Activated CD4-positive, alpha-beta T cell treated with anti-CD3 and anti-CD28 coated beads, Interleukin-2, amount 10 ng/mL, durations not matched to agents 24 days and 14 days (primary cell): ENCODE results near the gene CCS. TPM values are rescaled to one million over a fixed set of nuclear protein-coding genes. Genes with fewer than 3 reads are reported as not detected.
"Not testable (repeated sequence)": the region's sequence is repeated elsewhere in the genome, so short reads cannot be mapped to it uniquely, and the experiment has no call there.

ENCODE experiments used
- DNase-seq: peaks from one replicate; pipeline ENCODE4 v3.0.0; 2022
- H3K27ac Mint-ChIP-seq: one replicate; pipeline ENCODE4 v1.8.0; 2022; ENCODE audit warnings: mild to moderate bottlenecking, mixed read lengths
- H3K27me3 Mint-ChIP-seq: one replicate; pipeline ENCODE4 v1.8.0; 2022; ENCODE audit warnings: mixed read lengths
- H3K36me3 Mint-ChIP-seq: one replicate; pipeline ENCODE4 v1.8.0; 2022; ENCODE audit warnings: low read depth, mild to moderate bottlenecking, mixed read lengths
- H3K4me1 Mint-ChIP-seq: one replicate; pipeline ENCODE4 v1.8.0; 2021; ENCODE audit warnings: mixed read lengths
- H3K4me3 Mint-ChIP-seq: one replicate; pipeline ENCODE4 v1.8.0; 2022; ENCODE audit warnings: mild to moderate bottlenecking, moderate library complexity, mixed read lengths
- H3K9me3 Mint-ChIP-seq: one replicate; pipeline ENCODE4 v1.8.0; 2021; ENCODE audit warnings: mixed read lengths
- intact Hi-C: fragments of 100-400 bp; cut with micrococcal nuclease; formaldehyde crosslinking; loops from one replicate; pipeline ENCODE4 v1.15.1; 2023
- total RNA-seq: library from RNA; stranded (reverse); gene quantifications from 2 replicates; pipeline ENCODE4 v1.2.3, GENCODE V29; 2022

Gene CCS
- total RNA-seq, 1 donor from 2014 or later, result 28.3 TPM

DNA sequence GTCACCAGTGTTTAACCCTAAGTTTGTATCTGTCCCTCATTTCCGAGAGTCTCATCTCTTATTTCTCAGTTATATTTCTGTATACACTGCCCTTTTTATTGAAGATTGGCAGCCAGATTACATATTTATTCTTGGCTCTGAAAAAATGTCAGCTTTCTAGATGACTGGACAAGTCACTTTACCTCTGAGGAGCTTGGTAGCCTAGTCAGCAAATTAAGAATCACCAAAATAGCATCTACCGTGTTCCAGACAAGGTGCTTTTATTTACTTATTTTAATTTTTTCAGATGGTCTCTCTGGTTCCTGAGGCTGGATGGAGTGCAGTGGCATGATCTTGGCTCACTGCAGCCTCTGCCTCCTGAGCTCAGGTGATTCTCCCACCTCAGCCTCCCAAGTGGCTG lies 40.0 kb downstream of the CCS start:
- intact Hi-C loops, result no loop called here
- Mint-ChIP-seq H3K27me3 (no peaks in the 10 kb centered on the region), H3K36me3 (peaks cover 57% of the 10 kb centered on the region), H3K27ac (no peak overlapping the region), H3K4me1 (peaks cover 33% of the 10 kb centered on the region), H3K9me3 (no peaks in the 10 kb centered on the region), H3K4me3 (no peak overlapping the region)
- no peak for DNase-seq

- DNase-seq, result no peak
- Mint-ChIP-seq H3K4me1 (peaks cover 42% of the 10 kb centered on the region), H3K4me3 (no peak overlapping the region), H3K9me3 (no peaks in the 10 kb centered on the region), H3K27ac (no peak overlapping the region), H3K27me3 (no peaks in the 10 kb centered on the region), H3K36me3 (peaks cover 67% of the 10 kb centered on the region)
- intact Hi-C loops, result no loop called here
Observed at GRCh38 chr11:66636411-66636810, 43.4 kb downstream of the CCS start.

DNA sequence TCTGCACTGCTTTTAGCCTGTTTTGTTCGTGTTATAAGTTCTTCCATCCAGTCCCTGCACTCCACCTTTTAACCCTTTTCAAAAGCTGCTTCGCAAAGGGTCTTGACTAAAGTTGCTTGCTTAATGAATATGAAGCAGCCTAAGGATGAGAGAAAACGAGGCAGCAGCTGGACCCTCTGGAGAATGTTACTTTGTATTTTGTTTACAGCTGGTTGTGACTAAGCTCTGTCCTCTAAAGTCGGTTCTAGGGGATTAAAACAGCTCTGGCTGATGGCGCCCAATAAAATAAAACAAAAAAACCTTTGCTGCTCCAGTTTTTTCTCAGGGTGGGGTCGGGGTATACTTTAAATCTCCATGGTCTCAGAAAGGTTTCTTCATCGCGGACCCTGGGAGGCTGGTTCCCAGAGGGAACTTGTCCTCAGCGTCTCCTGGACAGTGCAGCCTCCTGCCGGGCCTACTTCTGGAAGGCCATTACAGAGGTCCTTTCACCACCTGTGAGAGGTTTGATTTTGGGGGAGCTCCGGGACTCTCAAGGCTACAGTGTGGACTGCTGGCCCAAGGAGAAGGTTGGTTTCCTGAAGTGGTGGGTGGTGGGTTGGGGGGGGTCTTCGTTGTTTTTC lies 44.7 kb downstream of the CCS start:
- Mint-ChIP-seq H3K36me3 (peaks cover 68% of the 10 kb centered on the region), H3K4me1 (peaks cover 45% of the 10 kb centered on the region)
- DNase-seq, result no peak

GRCh38 chr11:66638177-66639065 lies 45.4 kb downstream of the CCS start, which contains the start of gene RBM4:
Gene RBM4, plus strand, starts transcription at chr11:66638703. Its CDS starts 1,009 bp downstream, at chr11:66639712.
- peak within 1 kb of the TSS; percentile 91 for H3K4me3 Mint-ChIP-seq
- peak within 1 kb of the TSS; percentile 98 for H3K27ac Mint-ChIP-seq
- peaks cover 53% of the 10 kb centered on the region for H3K4me1 Mint-ChIP-seq
- H3K27me3 Mint-ChIP-seq, result no peaks in the 10 kb centered on the region
- H3K36me3 Mint-ChIP-seq, result peaks cover 70% of the 10 kb centered on the region
- intact Hi-C loops, result loop anchor here (1.0 kb wide), 3 partner anchors 22 to 45 kb away; partner anchors contain the start of genes CCDC87, CCS, RBM14 and RBM4B
- DNase-seq, result peak; percentile 99
- no peaks in the 10 kb centered on the region for H3K9me3 Mint-ChIP-seq

More for the DNA sequence above, 44.7 kb downstream of the CCS start:
- H3K27ac Mint-ChIP-seq, result peak overlapping the region; percentile 98
- H3K27me3 Mint-ChIP-seq, result no peaks in the 10 kb centered on the region
- H3K4me3 Mint-ChIP-seq, result peak overlapping the region; percentile 91
- intact Hi-C loops, result loop anchor here (1.0 kb wide), 3 partner anchors 21 to 44 kb away; partner anchors contain the start of genes CCDC87, CCS, RBM14 and RBM4B
- no peaks in the 10 kb centered on the region for H3K9me3 Mint-ChIP-seq

DNA sequence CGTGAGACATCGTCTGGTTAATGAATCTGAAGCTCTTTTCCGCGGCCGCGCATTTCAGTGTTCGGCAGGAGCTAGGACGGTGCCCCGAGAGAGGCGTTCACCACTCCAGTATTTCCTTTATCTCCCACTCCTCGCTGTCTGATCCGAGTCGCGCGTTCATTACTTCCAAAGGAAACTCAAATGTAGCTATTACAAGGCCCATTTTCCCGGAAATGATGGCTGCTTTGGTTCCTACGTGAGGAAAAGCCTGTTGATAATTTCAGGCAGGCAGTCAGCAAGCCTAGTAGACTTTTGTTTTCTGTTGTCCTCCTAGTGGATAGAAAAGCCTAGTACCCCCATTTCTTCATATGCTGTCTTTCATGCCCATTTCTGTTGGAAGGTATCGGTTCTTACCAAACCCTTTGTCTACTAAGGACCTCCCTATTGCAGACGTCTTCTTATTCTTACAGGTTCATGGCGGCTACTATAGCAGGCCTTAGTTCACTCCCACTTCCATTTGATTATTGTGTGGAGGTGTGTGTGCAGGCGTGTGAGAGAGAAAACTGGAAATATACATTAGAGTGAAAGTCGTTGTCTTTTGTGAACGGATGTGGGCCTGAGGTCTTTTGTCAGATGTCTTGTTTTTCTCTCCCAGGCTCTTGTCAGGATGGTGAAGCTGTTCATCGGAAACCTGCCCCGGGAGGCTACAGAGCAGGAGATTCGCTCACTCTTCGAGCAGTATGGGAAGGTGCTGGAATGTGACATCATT lies 46.3 kb downstream of the CCS start:
- peak overlapping the region; percentile 98 for H3K27ac Mint-ChIP-seq
- DNase-seq, result peak; percentile 81
- intact Hi-C loops, result no loop called here
- no peaks in the 10 kb centered on the region for H3K9me3 Mint-ChIP-seq
- peaks cover 59% of the 10 kb centered on the region for H3K4me1 Mint-ChIP-seq
- peak overlapping the region; percentile 91 for H3K4me3 Mint-ChIP-seq
- H3K36me3 Mint-ChIP-seq, result peaks cover 75% of the 10 kb centered on the region
- H3K27me3 Mint-ChIP-seq, result no peaks in the 10 kb centered on the region

DNA sequence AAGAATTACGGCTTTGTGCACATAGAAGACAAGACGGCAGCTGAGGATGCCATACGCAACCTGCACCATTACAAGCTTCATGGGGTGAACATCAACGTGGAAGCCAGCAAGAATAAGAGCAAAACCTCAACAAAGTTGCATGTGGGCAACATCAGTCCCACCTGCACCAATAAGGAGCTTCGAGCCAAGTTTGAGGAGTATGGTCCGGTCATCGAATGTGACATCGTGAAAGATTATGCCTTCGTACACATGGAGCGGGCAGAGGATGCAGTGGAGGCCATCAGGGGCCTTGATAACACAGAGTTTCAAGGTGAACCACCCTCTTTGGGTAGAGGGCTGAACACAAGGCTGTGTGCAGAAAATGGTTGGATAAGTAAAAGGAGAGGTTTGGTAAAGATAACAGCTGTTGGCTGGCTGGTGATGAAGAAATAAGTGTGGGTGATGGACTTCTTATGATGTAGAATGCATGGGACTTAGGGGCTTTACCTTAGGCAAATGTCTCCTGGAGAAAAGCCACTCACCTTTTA lies 46.9 kb downstream of the CCS start:
- Mint-ChIP-seq H3K27ac (peak overlapping the region; percentile 98), H3K4me1 (peaks cover 61% of the 10 kb centered on the region), H3K36me3 (peaks cover 76% of the 10 kb centered on the region), H3K4me3 (peak overlapping the region; percentile 91)
- H3K27me3 Mint-ChIP-seq, DNase-seq, H3K9me3 Mint-ChIP-seq, intact Hi-C loops: not testable (repeated sequence)

DNA sequence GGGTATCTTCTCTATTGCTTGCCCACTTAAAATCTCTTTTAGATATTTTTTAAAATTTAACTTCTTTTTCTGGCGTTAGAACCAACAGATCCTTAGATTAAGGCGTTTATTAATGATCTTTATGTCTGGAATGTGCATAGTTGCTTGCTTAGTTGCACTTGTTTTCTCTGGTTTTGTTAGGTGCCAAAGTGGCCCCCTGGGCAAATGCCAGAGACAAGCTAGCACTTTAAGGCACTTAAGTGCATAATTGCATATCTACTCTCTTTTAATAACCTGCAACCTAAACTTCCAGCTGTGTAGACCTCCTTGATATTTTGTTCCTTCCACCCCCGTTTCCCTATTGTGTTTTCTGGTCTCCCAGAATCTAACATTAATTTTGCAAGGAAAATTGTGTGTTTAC lies 48.8 kb downstream of the CCS start:
- Mint-ChIP-seq H3K27ac (no peak overlapping the region), H3K4me1 (peaks cover 75% of the 10 kb centered on the region), H3K27me3 (no peaks in the 10 kb centered on the region), H3K9me3 (no peaks in the 10 kb centered on the region), H3K4me3 (peak overlapping the region; percentile 91), H3K36me3 (peaks cover 89% of the 10 kb centered on the region)
- DNase-seq, result no peak
- intact Hi-C loops, result no loop called here

- intact Hi-C loops, result no loop called here
- Mint-ChIP-seq H3K27ac (no peak overlapping the region), H3K4me3 (peak overlapping the region; percentile 91), H3K9me3 (no peaks in the 10 kb centered on the region), H3K27me3 (no peaks in the 10 kb centered on the region), H3K36me3 (peaks cover 88% of the 10 kb centered on the region), H3K4me1 (peaks cover 73% of the 10 kb centered on the region)
- DNase-seq, result no peak
Observed at GRCh38 chr11:66643745-66644437, 50.9 kb downstream of the CCS start.

DNA sequence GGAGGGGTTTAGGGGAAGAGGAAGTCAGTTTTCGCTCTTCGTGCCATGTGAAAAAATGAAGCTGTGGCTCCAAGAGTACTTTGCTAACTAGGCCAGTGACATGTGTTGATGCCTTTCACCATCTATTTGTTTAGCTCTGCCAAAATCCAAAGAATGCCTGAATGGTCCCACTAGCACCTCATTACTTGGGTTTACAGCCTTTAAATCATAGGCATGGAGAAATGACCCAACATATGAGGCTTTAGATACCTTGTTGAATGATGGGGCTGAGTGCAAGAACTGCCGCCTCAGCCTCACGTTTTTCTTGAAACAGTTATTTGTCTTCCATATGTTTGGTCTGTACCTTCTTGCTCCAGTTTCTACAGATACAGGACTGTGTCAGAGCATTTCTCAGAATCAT lies 53.8 kb downstream of the CCS start:
- Mint-ChIP-seq H3K27me3 (no peaks in the 10 kb centered on the region), H3K9me3 (no peaks in the 10 kb centered on the region), H3K4me3 (no peak overlapping the region), H3K36me3 (peaks cover 75% of the 10 kb centered on the region), H3K4me1 (peaks cover 56% of the 10 kb centered on the region), H3K27ac (no peak overlapping the region)
- intact Hi-C loops, result no loop called here
- no peak for DNase-seq

DNA sequence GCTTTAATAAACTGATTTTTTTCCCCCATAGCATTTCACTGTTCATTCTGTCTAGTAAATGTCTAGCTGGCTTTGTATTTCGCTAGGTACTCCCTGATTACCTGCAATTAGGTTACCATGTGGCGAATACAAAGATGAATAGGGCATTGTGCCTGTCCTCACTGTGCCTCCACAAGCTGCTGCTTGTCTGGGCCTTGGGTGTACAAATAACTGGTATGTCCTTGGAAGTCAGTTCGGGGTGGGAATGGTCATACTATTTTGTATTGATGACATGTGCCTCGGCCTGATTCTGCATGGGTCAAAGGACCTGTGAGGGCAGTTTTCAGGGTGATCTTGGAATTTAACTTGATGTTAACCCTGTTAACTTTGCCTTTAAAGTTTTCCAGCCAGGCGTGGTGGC lies 56.9 kb downstream of the CCS start:
- Mint-ChIP-seq H3K9me3 (no peaks in the 10 kb centered on the region), H3K27ac (no peak overlapping the region), H3K4me3 (no peak overlapping the region), H3K36me3 (peaks cover 59% of the 10 kb centered on the region), H3K27me3 (no peaks in the 10 kb centered on the region), H3K4me1 (peaks cover 39% of the 10 kb centered on the region)
- no peak for DNase-seq
- intact Hi-C loops, result no loop called here

- DNase-seq, result no peak
- Mint-ChIP-seq H3K4me1 (peaks cover 30% of the 10 kb centered on the region), H3K4me3 (no peak overlapping the region), H3K36me3 (peaks cover 53% of the 10 kb centered on the region), H3K27me3 (no peaks in the 10 kb centered on the region), H3K9me3 (no peaks in the 10 kb centered on the region), H3K27ac (no peak overlapping the region)
- intact Hi-C loops, result no loop called here
Observed at GRCh38 chr11:66651016-66651415, 58.0 kb downstream of the CCS start.

DNA sequence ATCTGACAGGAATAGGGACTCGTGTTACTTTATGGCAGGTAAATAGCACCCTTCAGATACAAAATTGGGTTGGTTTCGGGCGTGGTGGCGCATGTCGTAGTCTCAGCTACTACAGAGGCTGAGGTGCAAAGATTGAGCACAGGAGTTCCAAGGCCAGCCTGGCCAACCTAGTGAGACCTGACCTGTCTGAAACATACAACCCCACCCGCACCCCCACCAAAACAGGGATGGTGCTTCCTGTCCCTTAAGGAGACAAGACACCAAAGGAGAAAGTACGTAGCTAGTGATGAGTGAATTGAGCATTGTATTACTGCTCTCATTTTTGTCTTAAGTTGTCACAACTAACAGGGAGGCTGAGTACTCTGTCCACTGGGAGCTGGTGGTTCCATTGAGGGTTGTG lies 59.7 kb downstream of the CCS start:
- peaks cover 16% of the 10 kb centered on the region for H3K4me1 Mint-ChIP-seq
- no peak overlapping the region for H3K4me3 Mint-ChIP-seq
- intact Hi-C loops, result no loop called here
- H3K27ac Mint-ChIP-seq, result no peak overlapping the region
- no peak for DNase-seq
- peaks cover 39% of the 10 kb centered on the region for H3K36me3 Mint-ChIP-seq
- no peaks in the 10 kb centered on the region for H3K9me3 Mint-ChIP-seq
- H3K27me3 Mint-ChIP-seq, result no peaks in the 10 kb centered on the region

- no peak for DNase-seq
- no peaks in the 10 kb centered on the region for H3K9me3 Mint-ChIP-seq
- intact Hi-C loops, result no loop called here
- H3K27ac Mint-ChIP-seq, result no peak overlapping the region
- no peaks in the 10 kb centered on the region for H3K27me3 Mint-ChIP-seq
- peaks cover 38% of the 10 kb centered on the region for H3K36me3 Mint-ChIP-seq
- H3K4me1 Mint-ChIP-seq, result peaks cover 16% of the 10 kb centered on the region
- no peak overlapping the region for H3K4me3 Mint-ChIP-seq
Observed at GRCh38 chr11:66653123-66653522, 60.1 kb downstream of the CCS start.
